ENCODE data around the gene MAPK8.
"Not testable (repeated sequence)": the region's sequence is repeated elsewhere in the genome, so short reads cannot be mapped to it uniquely, and the experiment has no call there.

The MAPK8 gene

DNA sequence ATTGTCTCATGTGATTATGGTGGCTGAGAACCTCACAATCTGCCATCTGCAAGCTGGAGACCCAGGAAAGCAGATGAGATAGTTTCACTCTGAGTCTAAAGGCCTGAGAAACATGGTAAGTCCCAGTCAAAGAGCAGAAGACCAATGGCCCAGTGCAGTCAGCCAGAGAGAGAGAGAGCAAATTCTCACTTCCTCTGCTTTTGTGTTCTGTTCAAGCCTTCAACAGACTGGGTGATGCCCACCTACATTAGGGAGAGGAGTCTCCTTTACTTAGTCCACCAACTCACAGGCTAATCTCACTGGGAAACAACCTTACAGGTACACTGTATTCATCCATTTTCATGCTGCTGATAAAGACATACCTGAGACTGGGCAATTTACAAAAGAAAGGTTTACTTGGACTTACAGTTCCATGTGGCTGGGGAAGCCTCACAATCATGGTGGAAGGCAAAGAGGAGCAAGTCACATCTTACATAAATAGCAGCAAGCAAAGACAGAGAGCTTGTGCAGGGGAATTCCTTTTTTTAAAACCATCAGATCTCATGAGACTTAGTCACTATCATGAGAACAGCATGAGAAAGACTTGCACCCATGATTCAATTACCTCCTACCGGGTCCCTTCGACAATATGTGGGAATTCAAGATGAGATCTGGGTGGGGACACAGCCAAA lies 27.3 kb upstream of the MAPK8 start (continued):
- TF ChIP-seq ZNF664 (tag by site-specific recombination; IDR thresholded peaks at IDR 0.05) (no peak), ZNF114 (tag by site-specific recombination; IDR thresholded peaks at IDR 0.05) (no peak), ZNF585B (tag by site-specific recombination; IDR thresholded peaks at IDR 0.05) (no peak), GLIS2 (tag by site-specific recombination; IDR thresholded peaks at IDR 0.05) (no peak), YY1 (tag by site-specific recombination; IDR thresholded peaks at IDR 0.05) (no peak), ZNF518A (tag by site-specific recombination; conservative IDR thresholded peaks at IDR 0.05; ENCODE audit: low read depth) (no peak), ZNF670 (tag by site-specific recombination; IDR thresholded peaks at IDR 0.05; ENCODE audit: low read depth) (no peak), ZNF426 (tag by site-specific recombination; IDR thresholded peaks at IDR 0.05) (no peak), ZNF76 (tag by site-specific recombination; IDR thresholded peaks at IDR 0.05; ENCODE audit: borderline replicate concordance, low read depth) (no peak)

DNA sequence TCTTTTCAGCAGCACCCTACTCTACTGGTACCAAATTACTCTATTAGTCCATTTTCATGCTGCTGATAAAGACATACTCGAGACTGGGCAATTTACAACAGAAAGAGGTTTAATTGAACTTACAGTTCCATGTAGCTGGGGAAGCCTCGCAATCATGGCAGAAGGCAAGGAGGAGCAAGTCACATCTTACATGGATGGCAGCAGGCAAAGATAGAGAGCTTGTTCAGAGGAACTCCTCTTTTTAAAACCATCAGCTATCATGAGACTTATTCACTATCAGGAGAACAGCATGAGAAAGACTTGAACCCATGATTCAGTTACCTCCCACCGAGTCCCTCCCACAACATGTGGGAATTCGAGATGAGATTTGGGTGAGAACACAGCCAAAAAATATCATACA lies 24.8 kb upstream of the MAPK8 start:
- CTCF ChIA-PET; H3K4me1 ChIP-seq (ENCODE audit: control insufficient read depth, insufficient read depth, low read length); POLR2A ChIA-PET; H3K36me3 ChIP-seq (ENCODE audit: control insufficient read depth in 2 of 2, insufficient read depth in 1 of 2, low read length in 2 of 2); H3K4me3 ChIP-seq (ENCODE audit: low read depth, low read length); H3K9me3 ChIP-seq (ENCODE audit: control insufficient read depth, insufficient read depth, low read depth, low read length); H3K27ac ChIP-seq (ENCODE audit: extremely low read depth, low read depth, low read length): not testable (repeated sequence)

GRCh38 chr10:48282829-48283228 lies 23.6 kb upstream of the MAPK8 start:
- ChIA-PET CTCF (no interaction called here), POLR2A (no interaction called here)
- H3K36me3 ChIP-seq (ENCODE audit: control insufficient read depth in 2 of 2, insufficient read depth in 1 of 2, low read length in 2 of 2) = no peaks in the 10 kb centered on the region
- no peaks in the 10 kb centered on the region for H3K9me3 ChIP-seq (ENCODE audit: control insufficient read depth, insufficient read depth, low read depth, low read length)
- H3K4me3 ChIP-seq (ENCODE audit: low read depth, low read length) = no peak overlapping the region
- H3K27ac ChIP-seq (ENCODE audit: extremely low read depth, low read depth, low read length) = no peak overlapping the region
- H3K4me1 ChIP-seq (ENCODE audit: control insufficient read depth, insufficient read depth, low read length) = no peaks in the 10 kb centered on the region
- no peak for TF ChIP-seq MEIS1 (CRISPR knock-in tag; IDR thresholded peaks at IDR 0.05; ENCODE audit: borderline replicate concordance)
- TF ChIP-seq ZNF311 (tag by site-specific recombination; IDR thresholded peaks at IDR 0.05; ENCODE audit: borderline replicate concordance) = no peak
- TF ChIP-seq PATZ1 (tag by site-specific recombination; IDR thresholded peaks at IDR 0.05) = no peak
- TF ChIP-seq ZNF518A (tag by site-specific recombination; conservative IDR thresholded peaks at IDR 0.05; ENCODE audit: low read depth) = no peak
- TF ChIP-seq ZNF223 (tag by site-specific recombination; IDR thresholded peaks at IDR 0.05) = no peak
- TF ChIP-seq ZNF10 (tag by site-specific recombination; IDR thresholded peaks at IDR 0.05) = no peak
- TF ChIP-seq YY1 (tag by site-specific recombination; IDR thresholded peaks at IDR 0.05) = no peak
- TF ChIP-seq, protein P1, sequence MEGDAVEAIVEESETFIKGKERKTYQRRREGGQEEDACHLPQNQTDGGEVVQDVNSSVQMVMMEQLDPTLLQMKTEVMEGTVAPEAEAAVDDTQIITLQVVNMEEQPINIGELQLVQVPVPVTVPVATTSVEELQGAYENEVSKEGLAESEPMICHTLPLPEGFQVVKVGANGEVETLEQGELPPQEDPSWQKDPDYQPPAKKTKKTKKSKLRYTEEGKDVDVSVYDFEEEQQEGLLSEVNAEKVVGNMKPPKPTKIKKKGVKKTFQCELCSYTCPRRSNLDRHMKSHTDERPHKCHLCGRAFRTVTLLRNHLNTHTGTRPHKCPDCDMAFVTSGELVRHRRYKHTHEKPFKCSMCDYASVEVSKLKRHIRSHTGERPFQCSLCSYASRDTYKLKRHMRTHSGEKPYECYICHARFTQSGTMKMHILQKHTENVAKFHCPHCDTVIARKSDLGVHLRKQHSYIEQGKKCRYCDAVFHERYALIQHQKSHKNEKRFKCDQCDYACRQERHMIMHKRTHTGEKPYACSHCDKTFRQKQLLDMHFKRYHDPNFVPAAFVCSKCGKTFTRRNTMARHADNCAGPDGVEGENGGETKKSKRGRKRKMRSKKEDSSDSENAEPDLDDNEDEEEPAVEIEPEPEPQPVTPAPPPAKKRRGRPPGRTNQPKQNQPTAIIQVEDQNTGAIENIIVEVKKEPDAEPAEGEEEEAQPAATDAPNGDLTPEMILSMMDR (tag by site-specific recombination; IDR thresholded peaks at IDR 0.05) = no peak

Data from HEK293 (cell line).